RCC 7860 (cell line): ENCODE results near the gene EVX2.

Source experiments
- DNase-seq: peaks from one replicate; pipeline ENCODE4 v3.0.0-alpha.2; 2015; ENCODE audit warnings: low spot score
- FAIRE-seq: peaks from 2 replicates; lab custom pipeline; 2012; peaks lifted over from hg19 to GRCh38; lab: Jason Lieb, UNC

Gene EVX2

DNA sequence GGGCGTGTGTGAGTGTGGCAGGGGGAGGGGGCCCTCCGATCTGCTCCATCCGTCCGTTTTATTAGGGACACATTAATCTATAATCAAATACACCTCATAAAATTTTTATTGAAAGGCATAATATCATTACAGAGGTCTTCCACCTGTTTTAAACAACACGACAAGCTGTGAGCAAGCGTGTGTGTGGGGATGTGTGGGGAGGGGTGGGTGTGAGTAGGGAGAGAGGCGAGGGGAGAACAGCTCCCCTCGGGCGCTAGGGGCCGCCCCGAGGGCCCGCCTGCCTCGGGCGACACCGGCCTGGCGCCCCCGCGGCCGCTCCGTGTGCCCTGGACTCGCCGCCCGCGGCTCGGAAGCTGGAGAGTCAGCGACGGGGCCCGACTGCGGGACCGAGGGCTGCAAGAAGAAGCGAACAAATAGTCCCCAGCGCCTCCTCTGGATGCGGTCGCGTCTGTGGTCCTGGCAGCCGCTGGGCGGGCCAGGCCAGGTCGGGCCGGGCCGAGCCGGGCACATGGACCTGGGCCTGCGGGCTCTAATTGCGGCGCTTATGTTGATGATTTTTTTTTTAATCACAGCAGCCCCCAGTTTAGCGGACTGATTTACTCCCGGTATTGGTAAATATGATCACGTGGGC lies 38.4 kb upstream of the EVX2 start:
- FAIRE-seq (no peak), DNase-seq (no peak)

- FAIRE-seq = no peak
- no peak for DNase-seq
Measured at GRCh38 chr2:176121190-176122051, 37.7 kb upstream of the EVX2 start.

DNA sequence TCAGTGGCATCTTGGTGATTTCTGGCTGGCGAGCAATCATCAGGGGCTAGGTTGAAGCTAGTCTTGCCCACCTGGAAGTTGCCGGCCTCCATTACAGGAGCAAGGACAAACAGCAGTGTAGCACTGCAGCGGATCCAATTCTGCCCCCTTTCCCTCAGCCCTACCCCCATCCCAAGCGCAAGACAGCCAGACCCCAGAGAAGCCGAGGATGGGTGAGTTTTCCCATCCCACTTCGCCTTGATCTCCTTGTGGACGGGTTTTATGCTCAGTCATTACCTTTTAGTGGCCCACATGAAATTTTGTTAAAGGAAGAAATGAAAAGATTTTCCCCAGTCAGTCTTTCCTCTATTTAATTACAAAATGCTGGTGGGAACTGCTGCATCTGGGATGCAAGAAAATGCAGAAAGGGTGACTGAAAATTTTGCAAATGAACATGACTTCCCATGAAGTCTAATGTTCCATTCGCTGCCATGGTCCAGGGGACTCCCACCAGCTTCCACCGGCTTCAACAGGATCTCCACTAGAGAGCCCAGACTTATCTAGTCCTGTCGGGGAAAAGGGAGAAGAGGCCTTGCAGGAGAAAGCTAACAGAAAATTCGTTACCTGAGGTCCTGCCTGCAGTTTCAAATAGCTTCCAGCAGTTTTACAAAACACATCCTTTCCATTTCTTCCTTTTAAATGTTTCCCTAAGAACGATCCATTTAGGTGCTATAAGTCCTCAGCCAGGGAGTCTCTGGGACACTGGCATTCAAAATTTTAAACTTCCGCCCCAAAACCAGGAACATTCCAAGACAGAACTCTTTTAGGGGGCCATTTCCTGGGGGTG lies 36.8 kb upstream of the EVX2 start:
- DNase-seq (no peak), FAIRE-seq (no peak)

GRCh38 chr2:176118601-176119339 lies 35.0 kb upstream of the EVX2 start:
- DNase-seq (no peak), FAIRE-seq (no peak)

DNA sequence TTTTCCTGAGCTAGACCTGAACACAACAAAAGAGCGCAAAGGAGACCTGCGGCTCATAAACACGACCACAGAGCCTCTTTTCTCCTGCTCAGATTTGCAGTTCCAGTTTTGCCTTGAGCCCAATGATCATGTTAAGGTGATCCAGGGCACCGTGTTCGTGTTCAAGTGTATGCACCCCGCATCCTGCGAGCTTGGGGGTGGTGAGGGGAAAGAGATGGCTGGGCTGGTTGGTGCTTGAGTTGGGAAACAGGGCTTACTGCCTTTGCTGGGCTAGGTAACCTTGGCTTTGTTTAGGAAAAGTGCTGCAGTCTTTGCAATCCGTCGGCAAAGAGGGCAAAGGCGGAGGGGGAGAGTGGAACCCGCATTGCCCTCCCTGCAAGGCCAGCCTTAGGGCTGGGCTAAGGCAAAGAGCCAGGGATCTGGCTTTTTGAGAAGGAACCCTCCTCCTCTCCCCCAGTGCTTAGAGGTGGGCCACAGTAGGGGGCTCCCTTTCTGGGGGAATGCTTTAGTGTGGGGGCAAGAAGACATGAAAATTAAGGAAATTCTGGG lies 34.1 kb upstream of the EVX2 start:
- FAIRE-seq (no peak), DNase-seq (no peak)

GRCh38 chr2:176117162-176117822 lies 33.5 kb upstream of the EVX2 start:
- FAIRE-seq = no peak
- no peak for DNase-seq

DNA sequence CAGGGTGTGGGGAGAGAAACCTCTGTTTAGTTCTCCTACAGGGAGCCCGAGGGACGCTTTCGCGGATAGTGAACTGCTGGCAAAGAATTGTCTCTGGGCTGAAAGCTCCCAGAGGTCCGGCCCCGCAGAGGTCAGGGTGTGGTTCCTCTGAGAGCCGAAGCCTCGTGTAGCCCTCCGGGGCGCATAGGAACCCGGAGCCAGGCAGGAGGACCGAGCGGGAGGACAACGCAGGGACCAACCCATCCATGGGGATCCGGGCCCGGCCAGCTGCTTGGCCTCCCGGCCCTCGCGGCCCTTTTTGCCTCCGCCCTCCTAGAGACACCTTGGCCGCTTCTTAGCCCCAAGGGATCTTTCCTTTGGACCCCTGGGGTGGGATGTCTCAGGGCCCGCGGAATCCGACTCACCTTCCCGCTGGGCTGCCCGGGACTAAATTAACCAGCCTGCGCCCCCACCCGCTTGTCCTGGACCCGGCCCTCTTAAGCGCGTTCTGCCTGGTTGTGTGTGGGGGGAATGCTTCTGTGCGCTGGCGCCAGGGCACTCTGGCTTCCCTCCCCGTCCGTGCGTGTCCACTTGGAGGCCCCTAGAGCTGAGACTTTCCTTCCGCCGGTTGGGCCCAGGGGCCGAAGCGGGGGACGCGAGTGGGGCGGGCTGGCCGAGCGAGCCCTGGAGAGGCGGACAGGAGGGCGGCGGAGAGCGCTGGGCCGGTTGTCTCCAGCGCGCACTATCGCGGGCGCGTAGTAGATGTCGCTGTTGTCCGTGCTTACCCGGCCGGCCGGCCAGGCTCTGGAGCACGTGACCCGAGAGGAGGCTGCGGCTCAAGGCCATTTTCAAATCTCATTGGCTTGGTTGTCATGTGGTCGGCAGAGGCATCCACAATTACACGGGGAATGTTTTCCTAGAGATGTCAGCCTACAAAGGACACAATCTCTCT lies 32.4 kb upstream of the EVX2 start, which contains the start of gene HOXD10:
Gene HOXD10, plus strand, starts transcription at position 896 of the 931 bp plus-strand sequence. CDS start 56 bp downstream, outside the sequence.
- DNase-seq = no peak
- FAIRE-seq = no peak

DNA sequence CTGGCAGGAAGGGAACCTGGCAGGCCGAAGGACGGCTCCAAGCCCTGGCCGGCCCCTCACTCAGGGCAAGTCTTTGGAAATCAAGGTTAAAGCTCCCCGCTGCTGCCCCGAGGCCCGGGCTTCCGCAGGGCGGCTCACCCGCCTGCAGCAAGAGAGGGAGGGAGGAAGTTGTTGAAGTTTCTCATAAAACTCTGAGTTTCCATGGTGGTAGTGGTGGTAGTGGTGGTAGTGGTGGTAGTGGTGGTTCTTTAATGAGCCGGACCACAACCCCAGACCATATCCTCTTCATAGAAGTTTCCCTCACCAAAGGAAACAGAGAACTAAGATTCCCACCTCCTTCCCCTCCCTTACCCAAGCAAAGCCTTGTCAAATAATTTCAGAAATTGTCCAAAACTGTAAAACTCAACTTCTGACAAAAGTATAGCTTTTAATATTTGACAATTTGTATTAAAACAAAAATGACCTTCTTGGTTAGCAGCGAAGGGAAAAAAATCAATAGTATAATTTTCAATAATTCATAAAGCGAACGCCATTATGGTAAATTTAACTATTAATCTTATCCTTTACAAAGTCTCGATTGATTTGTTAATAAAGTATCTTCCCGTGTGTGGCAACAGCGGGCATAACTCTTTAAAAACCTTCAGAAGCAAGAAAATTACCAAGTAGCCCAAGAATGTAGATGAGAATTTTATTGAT lies 31.3 kb upstream of the EVX2 start:
- FAIRE-seq (no peak), DNase-seq (no peak)

GRCh38 chr2:176114120-176114929 lies 30.6 kb upstream of the EVX2 start:
- FAIRE-seq (no peak), DNase-seq (no peak)

- FAIRE-seq (no peak), DNase-seq (no peak)
Measured at GRCh38 chr2:176112375-176113302, 28.9 kb upstream of the EVX2 start.

- no peak for FAIRE-seq
- no peak for DNase-seq
Measured at GRCh38 chr2:176111846-176112374, 28.1 kb upstream of the EVX2 start.

DNA sequence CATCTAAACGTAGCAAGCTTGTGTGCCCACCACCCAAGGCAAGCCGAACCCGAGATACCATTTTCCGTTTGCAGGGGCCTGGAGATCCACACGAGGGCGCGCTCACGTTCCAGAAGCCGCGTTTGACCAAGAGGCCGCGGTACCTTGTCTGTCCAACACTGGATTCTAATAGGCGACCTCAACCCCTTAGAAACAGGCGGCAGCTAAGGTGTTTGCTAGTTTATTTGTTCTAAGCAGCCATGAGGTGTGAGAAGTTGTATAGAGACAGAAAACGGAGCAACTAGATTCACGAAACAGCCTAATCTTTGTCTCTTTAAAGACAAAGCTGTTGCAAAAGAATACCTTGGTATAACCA lies 27.5 kb upstream of the EVX2 start:
- no peak for FAIRE-seq
- DNase-seq = no peak

- no peak for FAIRE-seq
- no peak for DNase-seq
Measured at GRCh38 chr2:176110415-176111308, 26.9 kb upstream of the EVX2 start.

- no peak for FAIRE-seq
- no peak for DNase-seq
Measured at GRCh38 chr2:176109946-176110345, 26.2 kb upstream of the EVX2 start.
